Right lobe of liver (tissue), 4 donors: ENCODE results near the gene GNL3.

Source experiments
- POLR2A ChIP-seq: fragments of 450-650 bp; IDR thresholded peaks from one replicate; pipeline ENCODE4 v1.6.1; 2017; ENCODE audit warnings: antibody characterized with exemption, mild to moderate bottlenecking
- TF ChIP-seq, protein P1 (sequence below), 4 donors: fragments of 200-600 bp in 3 of 4; fragments of 450-650 bp in 1 of 4; IDR thresholded peaks; one replicate each; pipeline versions ENCODE4 v1.5.1 to v1.8.0; 2016 to 2022; ENCODE audit warnings: antibody characterized with exemption in 4 of 4, mild to moderate bottlenecking in 2 of 4
- donor health status: DM: no; HTN: no; CAD: no.
- donor health status: DM: no; HTN: no; CAD: no.
- donor health status: DM: no; HTN: yes; CAD: no.

DNA sequence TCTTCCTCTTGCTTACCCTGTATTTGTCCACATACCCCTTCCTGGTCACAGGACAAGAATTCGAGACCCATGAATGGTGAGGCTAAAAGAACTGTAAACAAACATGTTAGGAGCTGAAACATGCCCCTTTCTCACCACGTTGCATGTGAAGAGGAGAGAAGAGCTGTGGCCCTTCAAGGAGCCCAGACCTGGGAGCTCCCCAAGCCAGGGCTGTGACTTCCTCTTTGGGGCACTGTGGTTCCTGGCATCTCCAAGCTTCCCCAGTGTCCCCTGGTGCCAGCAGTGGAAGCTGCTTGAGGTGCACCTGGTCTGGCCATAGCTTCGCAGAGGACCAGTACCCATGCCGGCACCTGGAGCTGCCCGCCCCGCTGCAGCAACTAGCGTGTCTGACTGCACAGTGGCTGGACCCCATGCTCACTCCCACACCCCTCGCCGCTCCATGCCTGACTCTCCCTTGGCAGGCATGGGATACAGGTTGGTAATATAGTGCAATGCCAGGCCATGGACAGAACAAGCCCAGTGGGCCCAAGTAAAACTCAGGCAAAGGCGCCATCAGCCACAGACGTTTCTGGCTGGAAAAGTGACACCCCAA lies 30.0 kb downstream of the GNL3 start:
- TF ChIP-seq, protein P1, sequence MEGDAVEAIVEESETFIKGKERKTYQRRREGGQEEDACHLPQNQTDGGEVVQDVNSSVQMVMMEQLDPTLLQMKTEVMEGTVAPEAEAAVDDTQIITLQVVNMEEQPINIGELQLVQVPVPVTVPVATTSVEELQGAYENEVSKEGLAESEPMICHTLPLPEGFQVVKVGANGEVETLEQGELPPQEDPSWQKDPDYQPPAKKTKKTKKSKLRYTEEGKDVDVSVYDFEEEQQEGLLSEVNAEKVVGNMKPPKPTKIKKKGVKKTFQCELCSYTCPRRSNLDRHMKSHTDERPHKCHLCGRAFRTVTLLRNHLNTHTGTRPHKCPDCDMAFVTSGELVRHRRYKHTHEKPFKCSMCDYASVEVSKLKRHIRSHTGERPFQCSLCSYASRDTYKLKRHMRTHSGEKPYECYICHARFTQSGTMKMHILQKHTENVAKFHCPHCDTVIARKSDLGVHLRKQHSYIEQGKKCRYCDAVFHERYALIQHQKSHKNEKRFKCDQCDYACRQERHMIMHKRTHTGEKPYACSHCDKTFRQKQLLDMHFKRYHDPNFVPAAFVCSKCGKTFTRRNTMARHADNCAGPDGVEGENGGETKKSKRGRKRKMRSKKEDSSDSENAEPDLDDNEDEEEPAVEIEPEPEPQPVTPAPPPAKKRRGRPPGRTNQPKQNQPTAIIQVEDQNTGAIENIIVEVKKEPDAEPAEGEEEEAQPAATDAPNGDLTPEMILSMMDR (IDR thresholded peaks at IDR 0.05), result no peak
- no peak for TF ChIP-seq POLR2A
